ENCODE data around the gene PDZD2.

Gene PDZD2

DNA sequence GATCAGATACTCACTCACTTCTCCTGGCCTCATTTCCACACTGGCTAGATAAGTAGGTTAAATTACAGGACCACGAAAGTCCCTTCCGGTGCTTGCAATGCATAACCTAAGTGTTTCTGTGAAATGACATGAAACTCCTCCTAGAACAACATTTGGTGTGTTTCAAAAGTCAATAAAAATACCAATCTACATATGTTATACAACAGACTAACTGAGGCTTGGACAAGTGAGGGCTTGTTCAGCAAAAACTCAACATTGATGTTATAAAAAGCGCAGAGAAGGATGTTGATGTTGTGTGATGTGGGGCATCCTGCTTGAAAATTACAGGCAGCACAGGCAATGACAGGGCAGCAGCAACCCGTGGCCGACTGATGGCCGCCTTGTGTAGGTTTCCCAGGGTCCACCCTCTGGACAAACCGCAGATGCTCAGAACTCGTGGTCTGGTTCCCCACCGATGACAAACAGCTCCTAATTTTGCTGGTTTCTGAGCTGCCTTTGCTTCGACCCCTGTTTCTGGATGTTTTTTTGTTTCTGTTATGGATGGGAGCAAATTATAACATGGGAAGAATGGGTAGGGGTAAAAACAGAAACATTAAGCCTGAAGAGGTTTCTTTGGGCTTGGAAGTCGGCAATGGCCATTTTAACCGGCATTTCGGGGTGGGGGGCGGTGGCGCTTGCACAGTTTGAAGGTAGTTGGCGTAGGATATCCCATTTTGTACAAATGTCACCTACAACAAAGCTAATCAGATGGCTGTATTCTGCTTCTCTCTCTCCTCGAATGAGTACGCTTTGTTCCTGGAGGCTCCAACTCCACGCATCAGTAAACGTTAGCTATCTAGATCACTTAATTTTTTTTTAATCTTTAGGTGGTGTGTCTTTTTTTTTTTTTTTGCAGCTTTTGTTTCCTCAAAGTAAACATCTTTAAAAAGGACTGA lies 116.1 kb downstream of the PDZD2 start:
- TF ChIP-seq, protein P1, sequence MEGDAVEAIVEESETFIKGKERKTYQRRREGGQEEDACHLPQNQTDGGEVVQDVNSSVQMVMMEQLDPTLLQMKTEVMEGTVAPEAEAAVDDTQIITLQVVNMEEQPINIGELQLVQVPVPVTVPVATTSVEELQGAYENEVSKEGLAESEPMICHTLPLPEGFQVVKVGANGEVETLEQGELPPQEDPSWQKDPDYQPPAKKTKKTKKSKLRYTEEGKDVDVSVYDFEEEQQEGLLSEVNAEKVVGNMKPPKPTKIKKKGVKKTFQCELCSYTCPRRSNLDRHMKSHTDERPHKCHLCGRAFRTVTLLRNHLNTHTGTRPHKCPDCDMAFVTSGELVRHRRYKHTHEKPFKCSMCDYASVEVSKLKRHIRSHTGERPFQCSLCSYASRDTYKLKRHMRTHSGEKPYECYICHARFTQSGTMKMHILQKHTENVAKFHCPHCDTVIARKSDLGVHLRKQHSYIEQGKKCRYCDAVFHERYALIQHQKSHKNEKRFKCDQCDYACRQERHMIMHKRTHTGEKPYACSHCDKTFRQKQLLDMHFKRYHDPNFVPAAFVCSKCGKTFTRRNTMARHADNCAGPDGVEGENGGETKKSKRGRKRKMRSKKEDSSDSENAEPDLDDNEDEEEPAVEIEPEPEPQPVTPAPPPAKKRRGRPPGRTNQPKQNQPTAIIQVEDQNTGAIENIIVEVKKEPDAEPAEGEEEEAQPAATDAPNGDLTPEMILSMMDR (IDR thresholded peaks at IDR 0.05) = no peak
- H3K4me3 ChIP-seq = no peak overlapping the region
- no peak for DNase-seq (ENCODE audit: low spot score)
- H3K27ac ChIP-seq = no peak overlapping the region

DNA sequence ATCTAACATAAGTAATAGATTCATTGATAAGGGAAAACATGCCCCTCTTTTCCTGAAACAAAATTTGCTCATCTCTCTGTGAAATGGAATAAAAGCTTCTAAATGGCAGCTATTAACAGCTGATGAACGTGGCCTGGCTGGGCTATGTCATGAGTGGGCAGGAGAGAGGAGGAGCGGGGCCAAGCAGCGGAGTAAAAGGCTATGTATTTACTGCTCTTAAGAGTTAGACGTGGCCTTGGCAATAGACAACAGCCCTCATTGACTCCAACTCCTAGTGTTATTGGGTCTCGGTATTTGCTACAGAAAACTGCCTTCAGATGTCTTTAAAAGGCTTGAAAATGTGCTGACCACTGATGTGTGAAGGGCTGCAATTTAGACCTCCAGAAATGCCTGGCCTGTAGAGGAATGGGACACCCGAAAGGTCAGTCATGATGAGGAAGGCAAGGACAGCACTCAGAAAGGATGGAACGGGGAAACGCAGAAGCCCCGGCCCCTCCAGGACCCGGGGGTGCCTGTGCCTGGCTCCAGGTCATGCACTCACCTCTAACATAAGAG lies 116.8 kb downstream of the PDZD2 start:
- DNase-seq (ENCODE audit: low spot score) = no peak
- H3K27ac ChIP-seq = no peak overlapping the region
- TF ChIP-seq, protein P1 (IDR thresholded peaks at IDR 0.05) = no peak
- H3K4me3 ChIP-seq = no peak overlapping the region

DNA sequence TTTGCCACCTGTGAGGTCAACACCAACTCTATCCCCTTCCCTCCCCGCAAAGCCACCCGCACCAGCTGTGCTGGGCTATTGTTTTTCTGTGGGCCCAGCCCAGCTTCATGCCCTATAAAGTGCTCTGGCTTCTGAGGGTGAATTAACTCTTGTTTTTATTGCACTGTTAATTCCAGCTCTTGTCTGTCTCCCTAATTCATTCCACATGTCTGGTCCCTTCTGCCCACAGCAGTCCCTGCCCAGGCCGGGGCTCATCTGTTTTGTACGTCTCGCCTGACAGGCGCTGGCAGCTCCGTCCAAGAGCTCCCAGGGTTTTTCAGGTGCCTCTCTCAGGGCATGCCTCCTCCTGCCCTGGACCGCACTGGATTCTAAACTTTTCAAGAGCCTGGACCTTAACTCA lies 118.9 kb downstream of the PDZD2 start:
- no peak for DNase-seq (ENCODE audit: low spot score)
- TF ChIP-seq, protein P1 (IDR thresholded peaks at IDR 0.05) = no peak
- no peak overlapping the region for H3K4me3 ChIP-seq
- no peak overlapping the region for H3K27ac ChIP-seq

DNA sequence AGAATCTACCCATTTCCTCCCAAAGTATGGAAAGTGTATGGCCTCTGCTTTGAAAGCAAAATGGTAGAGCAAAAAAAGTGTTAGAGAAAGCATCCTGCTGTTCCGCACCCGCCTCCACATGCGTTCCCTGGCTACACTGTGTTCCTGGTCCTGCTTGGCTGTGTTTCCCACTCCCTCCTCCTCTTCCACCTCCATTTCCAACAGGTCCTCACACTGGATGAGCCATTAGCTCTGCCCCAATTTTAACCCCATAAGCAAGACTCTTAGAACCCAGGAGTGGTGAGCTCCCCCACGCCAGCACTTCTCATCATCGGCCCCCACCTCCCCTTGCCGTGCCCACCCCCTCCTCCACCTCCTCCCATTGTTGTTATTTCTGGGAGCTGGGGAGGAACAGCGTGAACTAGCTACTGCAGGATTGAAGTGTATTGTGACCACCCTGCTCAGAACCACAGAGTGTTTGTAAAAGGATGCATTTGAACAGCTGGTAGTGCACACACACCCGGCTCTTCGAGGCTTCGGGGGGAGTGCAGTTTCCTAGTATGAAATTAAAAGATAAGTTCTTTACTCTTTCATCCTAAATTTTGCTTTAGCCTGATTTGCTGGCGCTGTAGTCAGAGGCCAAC lies 120.0 kb downstream of the PDZD2 start:
- Histone ChIP-seq H3K4me3 (no peak overlapping the region), H3K27ac (no peak overlapping the region)
- TF ChIP-seq, protein P1 (IDR thresholded peaks at IDR 0.05) = no peak
- DNase-seq (ENCODE audit: low spot score) = no peak

DNA sequence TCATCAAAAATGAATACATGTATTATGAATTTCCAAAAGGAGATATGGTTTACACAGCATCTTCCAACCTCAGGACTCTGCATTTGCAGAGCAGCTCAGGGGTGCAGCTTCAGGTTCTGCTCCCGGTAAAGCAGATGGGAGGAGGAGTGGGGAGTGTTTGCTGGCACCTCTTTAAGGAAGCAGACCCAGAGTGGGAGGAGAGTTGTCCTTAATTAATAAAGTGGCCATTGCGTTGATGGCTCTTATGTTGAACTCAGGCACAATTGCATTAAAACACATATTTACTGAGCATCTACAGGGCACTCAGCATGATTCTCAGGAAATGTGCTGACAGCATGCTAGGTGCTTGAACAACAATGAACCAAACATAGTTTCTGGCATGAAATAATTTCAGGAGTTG lies 121.0 kb downstream of the PDZD2 start:
- Histone ChIP-seq H3K27ac (no peak overlapping the region), H3K4me3 (no peak overlapping the region)
- DNase-seq (ENCODE audit: low spot score) = no peak
- TF ChIP-seq, protein P1 (IDR thresholded peaks at IDR 0.05) = no peak

DNA sequence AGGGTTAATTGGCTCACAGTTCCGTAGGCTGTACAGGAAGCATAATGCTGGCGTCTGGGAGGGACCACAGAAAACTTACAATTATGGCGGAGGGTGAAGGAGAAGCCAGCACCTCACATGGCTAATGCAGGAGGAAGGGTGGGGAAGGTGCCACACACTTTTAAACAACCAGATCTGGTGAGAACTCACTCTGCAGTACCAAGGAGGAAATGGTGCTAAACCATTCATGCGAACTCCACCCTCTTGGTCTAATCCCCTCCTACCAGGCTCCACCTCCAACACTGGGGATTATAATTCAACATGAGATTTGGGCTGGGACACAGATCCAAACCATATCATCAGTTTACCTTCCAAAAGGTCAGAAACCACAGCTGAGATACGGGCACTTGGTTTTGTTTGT lies 122.9 kb downstream of the PDZD2 start:
- TF ChIP-seq, protein P1 (IDR thresholded peaks at IDR 0.05) = no peak
- H3K27ac ChIP-seq = no peak overlapping the region
- no peak for DNase-seq (ENCODE audit: low spot score)
- no peak overlapping the region for H3K4me3 ChIP-seq
